ENCODE results near the gene ZBTB20.

ZBTB20 gene

DNA sequence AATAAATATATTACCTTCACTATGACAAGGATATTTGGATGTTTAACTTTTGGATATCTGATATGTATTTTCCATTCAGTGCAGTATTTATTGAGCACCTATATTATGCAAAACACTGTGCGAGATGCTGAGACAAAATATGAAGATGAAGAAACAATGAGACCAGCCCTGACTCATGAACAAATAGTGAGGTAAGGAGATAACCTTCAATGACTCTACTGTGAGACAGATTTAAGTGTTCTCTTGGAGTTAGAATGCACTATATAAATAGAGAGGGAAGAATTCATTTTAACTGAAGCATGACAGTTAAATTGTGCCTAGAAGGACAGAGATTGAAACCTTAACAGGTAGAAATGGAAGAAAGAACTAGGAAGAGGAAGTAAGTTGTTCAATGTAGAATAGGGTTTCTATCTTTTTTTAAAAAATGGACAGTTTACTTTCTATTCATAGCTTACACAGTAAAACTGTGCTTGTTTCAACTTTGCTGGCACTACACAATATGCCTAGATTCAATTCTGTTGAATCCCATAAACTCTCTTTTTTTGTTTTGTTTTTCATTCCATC lies 124.2 kb downstream of the ZBTB20 start:
- in situ Hi-C loops (cut with MboI; ENCODE audit: low sequenced_read_pairs): no loop called here

GRCh38 chr3:115022199-115022598 lies 124.9 kb downstream of the ZBTB20 start:
- in situ Hi-C loops (cut with MboI; ENCODE audit: low sequenced_read_pairs): no loop called here

- in situ Hi-C loops (cut with MboI; ENCODE audit: low sequenced_read_pairs): no loop called here
Measured at GRCh38 chr3:115021061-115021460, 126.0 kb downstream of the ZBTB20 start.

DNA sequence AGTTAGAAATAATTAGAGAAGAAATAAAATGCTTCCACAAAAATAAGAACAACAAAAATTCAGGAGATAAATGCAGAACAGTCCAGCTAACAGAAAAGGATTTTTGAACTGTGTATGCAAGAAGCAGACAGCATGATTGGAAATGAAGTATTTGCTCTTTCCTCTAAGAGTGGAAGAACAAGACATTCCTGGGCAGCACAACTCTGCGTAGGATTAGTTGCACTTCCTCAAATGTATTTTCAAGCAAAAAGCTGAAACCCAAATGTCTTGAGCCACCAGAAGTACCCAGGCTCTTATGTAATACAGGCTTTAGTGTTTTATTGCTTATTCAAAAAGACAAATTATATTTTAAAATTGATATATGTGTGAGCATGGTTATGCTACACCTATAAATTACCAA lies 127.2 kb downstream of the ZBTB20 start:
- in situ Hi-C loops (cut with MboI; ENCODE audit: low sequenced_read_pairs): no loop called here

GRCh38 chr3:115018694-115019093 lies 128.4 kb downstream of the ZBTB20 start:
- in situ Hi-C loops (cut with MboI; ENCODE audit: low sequenced_read_pairs): no loop called here

DNA sequence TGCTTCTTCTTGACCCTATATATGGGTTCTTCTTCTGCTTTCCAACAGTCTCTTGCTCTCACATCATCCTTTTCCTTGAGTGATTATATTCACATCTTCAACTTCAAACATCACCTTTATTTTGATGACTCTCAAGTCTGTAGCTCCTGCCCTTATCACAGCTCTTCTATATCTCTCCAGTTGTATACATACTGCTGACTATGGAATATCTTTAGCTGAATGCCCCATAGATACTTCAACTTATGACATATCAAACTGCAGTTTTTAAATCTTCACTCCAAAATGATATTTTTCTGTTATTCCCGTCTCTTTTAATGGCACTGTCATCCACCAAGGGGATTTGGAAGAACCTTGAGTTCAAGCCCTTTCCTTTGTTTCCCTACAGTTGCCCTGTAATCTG lies 139.1 kb downstream of the ZBTB20 start:
- in situ Hi-C loops (cut with MboI; ENCODE audit: low sequenced_read_pairs): no loop called here

- in situ Hi-C loops (cut with MboI; ENCODE audit: low sequenced_read_pairs): no loop called here
Measured at GRCh38 chr3:115004201-115005140, 142.6 kb downstream of the ZBTB20 start.

- in situ Hi-C loops (cut with MboI; ENCODE audit: low sequenced_read_pairs): no loop called here
Measured at GRCh38 chr3:114998971-114999579, 148.0 kb downstream of the ZBTB20 start.

GRCh38 chr3:114994554-114995341 lies 152.3 kb downstream of the ZBTB20 start:
- in situ Hi-C loops (cut with MboI; ENCODE audit: low sequenced_read_pairs): no loop called here

DNA sequence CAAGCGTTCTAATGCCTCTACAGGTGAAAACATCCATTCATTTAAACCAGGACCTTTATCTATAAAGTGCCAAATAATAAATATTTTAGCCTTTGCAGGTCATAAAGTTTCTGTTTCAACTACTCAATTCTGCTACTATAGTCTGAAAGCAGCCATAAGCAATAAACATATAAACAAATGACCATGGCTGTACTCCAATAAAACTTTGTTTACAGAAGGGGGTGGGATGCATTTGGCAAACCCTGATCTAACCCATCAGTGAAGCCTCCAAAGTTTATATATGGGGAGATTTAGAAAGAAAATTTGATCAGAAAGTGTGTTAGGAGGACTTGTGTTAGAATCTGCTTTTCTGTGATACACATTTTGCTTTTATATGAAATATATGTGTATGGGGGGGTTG lies 161.3 kb downstream of the ZBTB20 start:
- in situ Hi-C loops (cut with MboI; ENCODE audit: low sequenced_read_pairs): no loop called here

GRCh38 chr3:114983248-114983647 lies 163.8 kb downstream of the ZBTB20 start:
- in situ Hi-C loops (cut with MboI; ENCODE audit: low sequenced_read_pairs): no loop called here

GRCh38 chr3:114974387-114974786 lies 172.7 kb downstream of the ZBTB20 start:
- in situ Hi-C loops (cut with MboI; ENCODE audit: low sequenced_read_pairs): no loop called here

- in situ Hi-C loops (cut with MboI; ENCODE audit: low sequenced_read_pairs): no loop called here
Measured at GRCh38 chr3:114973536-114973935, 173.6 kb downstream of the ZBTB20 start.

DNA sequence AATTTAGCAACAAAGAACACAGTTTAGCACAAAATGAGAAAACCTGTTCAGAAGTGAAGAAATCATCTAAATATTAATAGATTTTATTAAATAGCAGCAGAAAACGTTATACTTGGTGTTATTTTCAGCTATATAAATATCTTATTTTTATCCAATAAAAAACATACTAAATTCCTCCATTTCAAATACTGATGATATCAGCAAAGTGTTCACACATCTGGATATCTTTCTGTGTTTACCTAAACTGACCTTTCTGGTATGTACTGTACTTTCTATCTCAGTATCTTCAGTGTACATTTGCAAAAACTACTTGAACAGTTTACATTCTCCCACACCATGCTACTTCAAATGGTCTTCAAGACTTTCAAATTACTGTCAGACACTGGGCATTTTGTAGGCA lies 179.9 kb downstream of the ZBTB20 start:
- in situ Hi-C loops (cut with MboI; ENCODE audit: low sequenced_read_pairs): no loop called here

- in situ Hi-C loops (cut with MboI; ENCODE audit: low sequenced_read_pairs): no loop called here
Measured at GRCh38 chr3:114962189-114962588, 184.9 kb downstream of the ZBTB20 start.

- in situ Hi-C loops (cut with MboI; ENCODE audit: low sequenced_read_pairs): no loop called here
Measured at GRCh38 chr3:114958930-114959329, 188.2 kb downstream of the ZBTB20 start.

GRCh38 chr3:114953800-114954199 lies 193.3 kb downstream of the ZBTB20 start:
- in situ Hi-C loops (cut with MboI; ENCODE audit: low sequenced_read_pairs): no loop called here

DNA sequence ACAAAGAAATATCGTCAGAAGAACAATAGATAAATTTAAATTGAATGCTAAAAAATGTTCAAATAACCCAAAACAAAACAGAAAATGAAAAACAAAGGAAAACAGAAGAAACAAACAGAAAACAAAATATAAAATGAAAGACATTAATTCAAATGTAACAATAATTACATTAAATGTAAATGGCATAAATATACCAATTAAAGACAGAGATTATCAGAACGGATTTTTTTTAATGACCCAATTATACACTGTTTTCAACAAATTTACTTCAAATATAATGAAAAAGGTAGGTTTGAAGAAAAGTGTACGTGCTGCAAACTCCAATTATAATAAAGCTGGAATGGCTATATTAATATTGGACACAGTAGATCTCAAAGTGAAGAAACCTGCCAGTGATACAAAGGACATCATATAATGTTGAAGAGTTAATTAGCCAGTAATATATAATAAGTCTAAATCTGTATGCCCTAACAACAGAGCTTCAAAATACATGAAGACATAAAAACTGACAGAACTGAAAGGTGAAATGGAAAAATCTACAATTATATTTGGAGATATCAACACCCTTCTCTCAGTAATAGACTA lies 193.8 kb downstream of the ZBTB20 start:
- in situ Hi-C loops (cut with MboI; ENCODE audit: low sequenced_read_pairs): no loop called here

DNA sequence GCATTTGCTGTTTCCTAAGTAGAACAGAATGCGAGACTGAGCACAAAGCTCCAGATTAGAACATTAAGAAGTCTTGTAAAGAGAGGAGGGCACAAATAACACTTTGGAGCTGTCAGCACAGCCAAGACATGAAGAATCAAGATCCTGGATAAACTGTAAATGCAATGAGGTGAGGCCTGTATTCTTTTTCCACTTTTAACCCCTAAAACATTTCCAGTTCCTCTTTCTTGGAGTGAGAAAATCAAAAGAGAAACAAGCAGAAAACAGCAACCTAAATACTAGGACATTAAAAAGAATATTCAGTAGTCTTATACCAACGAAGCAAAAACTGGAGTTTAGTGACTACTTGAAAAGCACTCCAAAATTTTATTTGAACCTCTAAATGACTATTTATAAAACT lies 204.3 kb downstream of the ZBTB20 start:
- in situ Hi-C loops (cut with MboI; ENCODE audit: low sequenced_read_pairs): no loop called here

GRCh38 chr3:114941626-114942309 lies 205.3 kb downstream of the ZBTB20 start:
- in situ Hi-C loops (cut with MboI; ENCODE audit: low sequenced_read_pairs): no loop called here

Measured in HL-60/S4 (cell line).